HEK293T (cell line): ENCODE data around the gene SSR1.

ENCODE experiments used
- BHLHE40 ChIP-seq: fragments of 450-650 bp; IDR thresholded peaks from 2 replicates; pipeline ENCODE4 v1.6.1; 2016; ENCODE audit warnings: mild to moderate bottlenecking, moderate library complexity, borderline replicate concordance
- ELF4 ChIP-seq: fragments of 450-650 bp; IDR thresholded peaks from 2 replicates; pipeline ENCODE4 v1.6.1; 2017; ENCODE audit warnings: antibody characterized with exemption
- FOXA1 ChIP-seq: fragments of 450-650 bp; IDR thresholded peaks from 2 replicates; pipeline ENCODE4 v1.6.1; 2016; ENCODE audit warnings: mild to moderate bottlenecking
- FOXM1 ChIP-seq: fragments of 450-650 bp; IDR thresholded peaks from 2 replicates; pipeline ENCODE4 v1.6.1; 2017; ENCODE audit warnings: mild to moderate bottlenecking, borderline replicate concordance
- HDGF ChIP-seq: fragments of 450-650 bp; IDR thresholded peaks from 2 replicates; pipeline ENCODE4 v1.6.1; 2017; ENCODE audit warnings: antibody characterized with exemption, borderline replicate concordance
- L3MBTL2 ChIP-seq: fragments of 450-650 bp; conservative IDR thresholded peaks from 2 replicates; pipeline ENCODE4 v1.6.1; 2016; ENCODE audit warnings: mild to moderate bottlenecking
- LEF1 ChIP-seq: fragments of 450-650 bp; IDR thresholded peaks from 2 replicates; pipeline ENCODE4 v1.6.1; 2017; ENCODE audit warnings: mild to moderate bottlenecking, borderline replicate concordance
- NFRKB ChIP-seq: fragments of 450-650 bp; IDR thresholded peaks from 2 replicates; pipeline ENCODE4 v1.6.1; 2016; ENCODE audit warnings: mild to moderate bottlenecking, moderate library complexity
- SP1 ChIP-seq: fragments of 450-650 bp; IDR thresholded peaks from 2 replicates; pipeline ENCODE4 v1.6.1; 2017
- SUZ12 ChIP-seq: fragments of 450-650 bp; IDR thresholded peaks from 2 replicates; pipeline ENCODE4 v1.6.1; 2016; ENCODE audit warnings: mild to moderate bottlenecking
- TARDBP ChIP-seq: fragments of 450-650 bp; IDR thresholded peaks from 2 replicates; pipeline ENCODE4 v1.6.1; 2016
- ZNF384 ChIP-seq: fragments of 450-650 bp; IDR thresholded peaks from 2 replicates; pipeline ENCODE4 v1.6.1; 2016
- TF ChIP-seq, protein P1 (sequence below): fragments of 450-650 bp; IDR thresholded peaks from 2 replicates; pipeline ENCODE4 v1.6.1; 2016

DNA sequence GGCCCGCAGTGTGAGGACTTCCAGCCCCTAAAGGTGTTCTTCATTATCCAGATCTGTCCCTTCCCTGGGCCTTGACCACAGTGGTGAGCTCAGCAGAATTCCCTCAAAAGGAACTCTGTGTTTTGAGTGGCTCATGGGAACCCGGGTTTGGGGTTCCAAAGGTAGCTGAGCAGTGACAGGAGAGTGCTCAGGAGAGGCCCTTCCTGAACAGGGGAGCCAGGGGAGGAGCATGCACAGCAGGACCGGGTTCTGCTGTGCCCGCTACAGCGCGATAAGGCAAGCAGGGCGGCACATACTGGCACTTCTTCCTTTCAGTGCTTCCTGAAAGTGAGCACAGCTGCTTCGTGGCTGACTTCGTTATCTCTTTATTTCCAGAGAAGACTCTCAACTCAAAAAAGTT lies 88.3 kb downstream of the SSR1 start:
- TF ChIP-seq ELF4 (no peak), FOXM1 (no peak), BHLHE40 (no peak), SP1 (no peak), NFRKB (no peak), TARDBP (no peak), HDGF (no peak), L3MBTL2 (no peak), FOXA1 (no peak), LEF1 (no peak), ZNF384 (no peak), SUZ12 (no peak)
- TF ChIP-seq, protein P1, sequence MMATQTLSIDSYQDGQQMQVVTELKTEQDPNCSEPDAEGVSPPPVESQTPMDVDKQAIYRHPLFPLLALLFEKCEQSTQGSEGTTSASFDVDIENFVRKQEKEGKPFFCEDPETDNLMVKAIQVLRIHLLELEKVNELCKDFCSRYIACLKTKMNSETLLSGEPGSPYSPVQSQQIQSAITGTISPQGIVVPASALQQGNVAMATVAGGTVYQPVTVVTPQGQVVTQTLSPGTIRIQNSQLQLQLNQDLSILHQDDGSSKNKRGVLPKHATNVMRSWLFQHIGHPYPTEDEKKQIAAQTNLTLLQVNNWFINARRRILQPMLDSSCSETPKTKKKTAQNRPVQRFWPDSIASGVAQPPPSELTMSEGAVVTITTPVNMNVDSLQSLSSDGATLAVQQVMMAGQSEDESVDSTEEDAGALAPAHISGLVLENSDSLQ: no peak
